SK-N-SH treated with all-trans-retinoic acid at 6 μM for 48 hours (cell line): ENCODE results near the gene MYO5B.

Experiments
- ATAC-seq: fragments of 200-7000 bp; cut with Tn5 transposase; 3 replicates; pipeline ENCODE4 v1.9.1; 2020; ENCODE audit warnings: mild to moderate bottlenecking, moderate library complexity
- ARNTL ChIP-seq: fragments of 450-650 bp; formaldehyde crosslinking; IDR thresholded peaks from 2 replicates; pipeline ENCODE4 v1.5.0; 2020; ENCODE audit warnings: low read depth, mild to moderate bottlenecking, moderate library complexity, borderline replicate concordance
- CREB5 ChIP-seq: fragments of 250-450 bp; sonication (Bioruptor Pico); IDR thresholded peaks from 2 replicates; pipeline ENCODE4 v1.5.1; 2020; ENCODE audit warnings: low read depth, mild to moderate bottlenecking, moderate library complexity
- CSDC2 ChIP-seq: fragments of 250-450 bp; sonication (Bioruptor Pico); IDR thresholded peaks from 2 replicates; pipeline ENCODE4 v1.5.0; 2020; ENCODE audit warnings: mild to moderate bottlenecking, moderate library complexity
- CSRNP3 ChIP-seq: fragments of 250-450 bp; sonication (Bioruptor Pico); IDR thresholded peaks from 2 replicates; pipeline ENCODE4 v1.5.1; 2021; ENCODE audit warnings: mild to moderate bottlenecking, moderate library complexity
- ESRRG ChIP-seq: fragments of 250-450 bp; sonication (Bioruptor Pico); IDR thresholded peaks from 2 replicates; pipeline ENCODE4 v1.6.1; 2021; ENCODE audit warnings: mild to moderate bottlenecking
- ISL1 ChIP-seq: fragments of 250-450 bp; sonication (Bioruptor Pico); IDR thresholded peaks from 2 replicates; pipeline ENCODE4 v2.1.2; 2022; ENCODE audit warnings: mild to moderate bottlenecking, moderate library complexity
- OSR1 ChIP-seq: fragments of 250-450 bp; sonication (Bioruptor Pico); IDR thresholded peaks from 2 replicates; pipeline ENCODE4 v1.8.0; 2022; ENCODE audit warnings: moderate library complexity, mild to moderate bottlenecking, inconsistent platforms
- PATZ1 ChIP-seq: fragments of 250-450 bp; sonication (Bioruptor Pico); IDR thresholded peaks from 2 replicates; pipeline ENCODE4 v1.8.0; 2020; ENCODE audit warnings: mild to moderate bottlenecking, moderate library complexity, borderline replicate concordance
- POU6F1 ChIP-seq: fragments of 250-450 bp; sonication (Bioruptor Pico); IDR thresholded peaks from 2 replicates; pipeline ENCODE4 v1.8.0; 2021; ENCODE audit warnings: low read depth, mild to moderate bottlenecking, moderate library complexity, borderline replicate concordance
- PPARA ChIP-seq: fragments of 250-450 bp; sonication (Bioruptor Pico); IDR thresholded peaks from 2 replicates; pipeline ENCODE4 v1.5.0; 2020; ENCODE audit warnings: mild to moderate bottlenecking, borderline replicate concordance
- RARB ChIP-seq: fragments of 250-450 bp; sonication (Bioruptor Pico); IDR thresholded peaks from 2 replicates; pipeline ENCODE4 v1.8.0; 2021; ENCODE audit warnings: mild to moderate bottlenecking, moderate library complexity
- SNAI2 ChIP-seq: fragments of 250-450 bp; sonication (Bioruptor Pico); IDR thresholded peaks from 2 replicates; pipeline ENCODE4 v1.5.0; 2020; ENCODE audit warnings: mild to moderate bottlenecking, moderate library complexity
- TCF4 ChIP-seq: fragments of 250-450 bp; sonication (Bioruptor Pico); IDR thresholded peaks from 2 replicates; pipeline ENCODE4 v1.8.0; 2021; ENCODE audit warnings: mild to moderate bottlenecking, moderate library complexity, borderline replicate concordance
- TOX ChIP-seq: fragments of 250-450 bp; sonication (Bioruptor Pico); IDR thresholded peaks from 2 replicates; pipeline ENCODE4 v1.8.0; 2021; ENCODE audit warnings: mild to moderate bottlenecking, moderate library complexity, borderline replicate concordance
- TSHZ2 ChIP-seq: fragments of 250-450 bp; sonication (Bioruptor Pico); IDR thresholded peaks from 2 replicates; pipeline ENCODE4 v1.5.0; 2020; ENCODE audit warnings: mild to moderate bottlenecking, moderate library complexity
- ZFP3 ChIP-seq: fragments of 250-450 bp; sonication (Bioruptor Pico); IDR thresholded peaks from 2 replicates; pipeline ENCODE4 v1.5.0; 2020; ENCODE audit warnings: mild to moderate bottlenecking, moderate library complexity
- ZNF565 ChIP-seq: fragments of 450-650 bp; formaldehyde crosslinking; conservative IDR thresholded peaks from 2 replicates; pipeline ENCODE4 v1.5.0; 2020; ENCODE audit warnings: low read depth, mild to moderate bottlenecking, moderate library complexity
- ZNF70 ChIP-seq: fragments of 450-650 bp; formaldehyde crosslinking; IDR thresholded peaks from 2 replicates; pipeline ENCODE4 v1.5.0; 2020; ENCODE audit warnings: mild to moderate bottlenecking, moderate library complexity
- ZNF8 ChIP-seq: fragments of 450-650 bp; formaldehyde crosslinking; IDR thresholded peaks from 2 replicates; pipeline ENCODE4 v1.5.0; 2020; ENCODE audit warnings: mild to moderate bottlenecking, moderate library complexity

MYO5B gene

GRCh38 chr18:49959176-49959575 lies 235.8 kb downstream of the MYO5B start:
- no peak for ATAC-seq
- TF ChIP-seq ESRRG (CRISPR knock-in tag) (no peak), TCF4 (CRISPR knock-in tag) (no peak), ISL1 (CRISPR knock-in tag) (no peak), CREB5 (CRISPR knock-in tag) (no peak), SNAI2 (CRISPR knock-in tag) (no peak), PATZ1 (CRISPR knock-in tag) (no peak)

GRCh38 chr18:49955263-49955662 lies 239.7 kb downstream of the MYO5B start:
- TF ChIP-seq ZNF70 (CRISPR knock-in tag), result no peak
- no peak for TF ChIP-seq ZNF565 (CRISPR knock-in tag)
- no peak for TF ChIP-seq ZNF8 (CRISPR knock-in tag)
- no peak for TF ChIP-seq POU6F1 (CRISPR knock-in tag)
- TF ChIP-seq PPARA, result no peak
- no peak for TF ChIP-seq CREB5 (CRISPR knock-in tag)
- no peak for TF ChIP-seq CSDC2 (CRISPR knock-in tag)
- TF ChIP-seq TSHZ2, result no peak
- no peak for TF ChIP-seq ARNTL (CRISPR knock-in tag)
- TF ChIP-seq SNAI2 (CRISPR knock-in tag), result no peak
- TF ChIP-seq CSRNP3 (CRISPR knock-in tag), result no peak
- TF ChIP-seq TCF4 (CRISPR knock-in tag), result no peak
- no peak for TF ChIP-seq TOX (CRISPR knock-in tag)
- no peak for TF ChIP-seq ISL1 (CRISPR knock-in tag)

GRCh38 chr18:49953391-49953790 lies 241.6 kb downstream of the MYO5B start:
- no peak for TF ChIP-seq OSR1 (CRISPR knock-in tag)
- TF ChIP-seq RARB (CRISPR knock-in tag), result no peak
- no peak for TF ChIP-seq ZFP3
- no peak for TF ChIP-seq ZNF70 (CRISPR knock-in tag)
- TF ChIP-seq, all 23 proteins: peak for 0
- ATAC-seq, result no peak

More at GRCh38 chr18:49955263-49955662, 239.7 kb downstream of the MYO5B start:
- no peak for ATAC-seq
